Daoy (cell line): ENCODE measurements around the gene OR4L1. TPM values are rescaled to one million over a fixed set of nuclear protein-coding genes. Genes with fewer than 3 reads are reported as not detected.
"Not testable (repeated sequence)": the region's sequence is repeated elsewhere in the genome, so short reads cannot be mapped to it uniquely, and the experiment has no call there.

Source experiments
- DNase-seq: peaks from one replicate; pipeline ENCODE4 v3.0.0-alpha.2; 2015; ENCODE audit warnings: low read depth
- total RNA-seq: library from RNA; depleted of rRNA; stranded (reverse); fragments of >200 nt; shearing (Covaris generic); gene quantifications from 2 replicates; pipeline ENCODE4 v1.2.3, GENCODE V29; 2014; rRNA removed

Gene OR4L1
- not detected in 2 replicates for total RNA-seq

GRCh38 chr14:20059745-20060144 is at the start of gene OR4L1:
Gene OR4L1, plus strand, starts transcription at chr14:20060045. Its CDS starts 0 bp downstream, at chr14:20060045.
- no peak for DNase-seq

DNA sequence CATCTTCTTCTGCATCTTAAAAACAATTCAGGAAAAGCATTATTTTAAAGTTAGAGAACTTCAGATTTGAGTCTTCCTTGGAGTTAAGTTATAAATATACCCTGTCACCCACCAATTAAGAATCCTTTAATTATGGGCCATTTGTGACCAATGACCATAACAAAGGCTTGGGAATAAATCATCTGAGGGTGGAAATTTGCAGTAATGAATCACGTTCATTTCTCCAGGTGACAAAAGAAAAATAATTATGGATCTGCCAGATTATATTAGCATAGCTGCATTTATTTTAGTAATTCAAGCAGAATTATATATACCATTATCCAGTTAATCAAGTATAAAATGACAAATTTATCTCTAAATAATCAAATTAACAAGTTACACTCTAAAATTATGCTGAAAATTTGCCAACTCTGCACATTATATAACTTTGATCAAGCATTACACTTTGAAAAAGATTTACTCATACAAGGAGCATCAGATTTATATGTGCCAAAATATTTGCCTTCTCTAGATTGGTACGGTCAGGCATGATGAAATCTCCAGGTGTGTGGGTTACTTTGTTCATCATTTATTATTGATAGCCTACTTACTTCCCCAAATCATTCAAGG is 40.5 kb upstream of the OR4L1 start, which contains the start of gene OR4K14:
Gene OR4K14 (minus strand): TSS at position 51 of the 609 bp plus-strand sequence. CDS start 4,114 bp downstream, outside the sequence.
- DNase-seq = no peak

- DNase-seq = peak; percentile 5
These were observed 28.8 kb upstream of the OR4L1 start for GRCh38 chr14:20031058-20031457.

DNA sequence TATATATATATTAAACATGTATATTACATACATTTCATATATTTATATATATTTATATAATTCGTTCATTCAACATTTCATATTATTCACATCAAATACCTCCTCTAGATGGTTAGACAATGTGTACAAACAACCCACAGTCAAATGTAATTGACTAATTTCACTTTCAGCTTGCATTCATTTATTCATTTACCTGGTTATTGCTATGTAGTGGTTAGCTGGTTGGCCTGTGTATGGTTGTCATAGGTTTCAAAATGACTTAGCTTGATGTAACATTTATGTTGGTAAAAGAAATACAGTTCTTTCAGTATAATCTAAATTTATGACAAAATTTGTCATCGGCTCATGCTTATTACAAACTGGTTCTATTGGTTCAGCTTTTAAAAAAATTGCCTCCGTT is 24.4 kb upstream of the OR4L1 start:
- DNase-seq = no peak

DNA sequence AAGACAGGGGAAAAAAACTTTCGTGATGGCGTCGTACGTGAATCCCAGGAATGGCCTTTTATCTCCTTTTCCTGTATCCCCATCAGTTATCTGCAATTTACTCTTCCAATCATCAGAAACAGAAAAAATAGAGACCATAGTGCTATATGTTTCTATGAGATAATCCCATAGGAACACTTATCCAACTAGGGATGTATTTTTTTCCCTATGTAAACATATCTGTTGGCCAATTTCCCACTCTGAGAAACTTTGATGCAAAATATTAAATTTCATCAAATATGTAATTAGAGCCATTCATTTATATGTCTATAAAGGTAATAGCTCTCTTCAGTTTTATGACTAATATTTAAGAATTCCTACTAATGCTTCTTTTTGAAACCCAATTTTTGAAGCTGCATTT is 23.9 kb upstream of the OR4L1 start, which contains the start of gene OR4K13:
Gene OR4K13 (minus strand): TSS at position 101 of the 400 bp plus-strand sequence. CDS start 1,280 bp downstream, outside the sequence.
- no peak for DNase-seq

GRCh38 chr14:20044243-20044642 is 15.6 kb upstream of the OR4L1 start:
- DNase-seq = no peak

- no peak for DNase-seq
These were observed 11.6 kb upstream of the OR4L1 start for GRCh38 chr14:20048202-20048601.

- no peak for DNase-seq
These were observed 32.2 kb downstream of the OR4L1 start for GRCh38 chr14:20092050-20092449.

GRCh38 chr14:20093442-20093841 is 33.6 kb downstream of the OR4L1 start:
- peak; percentile 11 for DNase-seq

- not testable (repeated sequence) for DNase-seq
These were observed 39.3 kb downstream of the OR4L1 start for GRCh38 chr14:20098926-20099770.

- no peak for DNase-seq
These were observed 50.6 kb downstream of the OR4L1 start, which contains the start of gene OR4K17 for GRCh38 chr14:20110438-20110837. Gene OR4K17, plus strand, starts transcription at chr14:20110739. Its CDS starts 6,761 bp downstream, at chr14:20117500.

Other genes starting within 250 kb of the OR4L1 start
- not detected in 2 replicates for gene OR4K2, start 184.9 kb upstream of the OR4L1 start, total RNA-seq
- not detected in 2 replicates for gene OR4K5, start 139.4 kb upstream of the OR4L1 start, total RNA-seq
- not detected in 2 replicates for gene OR4K1, start 129.1 kb upstream of the OR4L1 start, total RNA-seq
- gene OR4K15, start 84.5 kb upstream of the OR4L1 start, total RNA-seq = not detected in 2 replicates
- gene OR4Q2, start 57.9 kb upstream of the OR4L1 start, total RNA-seq = not detected in 2 replicates
- gene OR4K14, start 40.7 kb upstream of the OR4L1 start, total RNA-seq = not detected in 2 replicates
- gene OR4K13, start 24.0 kb upstream of the OR4L1 start, total RNA-seq = not detected in 2 replicates
- gene OR4K17, start 50.7 kb downstream of the OR4L1 start, total RNA-seq = not detected in 2 replicates
- not detected in 2 replicates for gene OR4N5, start 78.8 kb downstream of the OR4L1 start, total RNA-seq
- gene OR11G2, start 130.9 kb downstream of the OR4L1 start, total RNA-seq = not detected in 2 replicates
- gene OR11H6, start 163.7 kb downstream of the OR4L1 start, total RNA-seq = not detected in 2 replicates
- gene OR11H7, start 168.9 kb downstream of the OR4L1 start, total RNA-seq = not detected in 2 replicates
- gene OR11H4, start 179.2 kb downstream of the OR4L1 start, total RNA-seq = not detected in 2 replicates
- gene TTC5, start 245.9 kb downstream of the OR4L1 start, total RNA-seq = 24.6 and 31.2 TPM in 2 replicates